AG04450 (cell line): ENCODE results near the gene DEFB128. TPM values are rescaled to one million over a fixed set of nuclear protein-coding genes. Genes with fewer than 3 reads are reported as not detected.
"Not testable (repeated sequence)": the region's sequence is repeated elsewhere in the genome, so short reads cannot be mapped to it uniquely, and the experiment has no call there.

Source experiments
- CTCF ChIA-PET: fragments of 300-600, 350-600 bp; formaldehyde crosslinking; extraction: SDS; loops from one replicate; lab custom pipeline; 2022; ENCODE audit warnings: antibody characterized with exemption, inconsistent platforms; lab: Charles Lee
- POLR2A ChIA-PET: fragments of 350-600 bp; formaldehyde crosslinking; extraction: SDS; loops from one replicate; lab custom pipeline; 2021; ENCODE audit warnings: antibody characterized with exemption, inconsistent platforms; lab: Yijun Ruan, JAX
- DNase-seq: peaks from one replicate; pipeline ENCODE4 v3.0.0-alpha.2; 2011; ENCODE audit warnings: low read depth, low spot score
- H3K27ac ChIP-seq: one replicate; pipeline ENCODE4 v1.5.1; 2012; ENCODE audit warnings: low read depth, low read length, control low read depth
- H3K27me3 ChIP-seq: one replicate; pipeline ENCODE4 v1.6.0; 2012; ENCODE audit warnings: low read length; ENCODE audit not compliant: control insufficient read depth, insufficient read depth
- H3K4me3 ChIP-seq: 2 replicates; pipeline ENCODE4 v1.5.1; 2011; ENCODE audit warnings: mild to moderate bottlenecking, low read depth, low read length, control low read depth
- H3K9me3 ChIP-seq: 2 replicates; pipeline ENCODE4 v1.5.1; 2012; ENCODE audit warnings: low read length; ENCODE audit not compliant: control insufficient read depth, insufficient read depth
- CTCF ChIP-seq: IDR thresholded peaks from 2 replicates; pipeline ENCODE4 v1.5.1; 2011; ENCODE audit warnings: low read depth, low read length, control low read depth, inconsistent platforms
- polyA plus RNA-seq: library from polyadenylated mRNA; depleted of rRNA; stranded (reverse); fragments of >200 nt; gene quantifications from 2 replicates; pipeline ENCODE4 v1.2.3, GENCODE V29; 2011

DEFB128 gene
- polyA plus RNA-seq, 1 experiment = not detected

GRCh38 chr20:215796-216195 lies 26.3 kb upstream of the DEFB128 start:
- no peak for TF ChIP-seq CTCF

GRCh38 chr20:214383-214782 lies 24.9 kb upstream of the DEFB128 start:
- no peak for DNase-seq
- no peak for TF ChIP-seq CTCF
- ChIA-PET CTCF (interaction anchor here (0.6 to 1.3 kb wide), 2 partner anchors 116 to 246 kb away, joined by 3 to 5 read pairs; no protein-coding TSS in a partner anchor), POLR2A (no interaction called here)
- Histone ChIP-seq H3K27ac (no peak overlapping the region), H3K27me3 (no peaks in the 10 kb centered on the region), H3K4me3 (no peak overlapping the region), H3K9me3 (no peaks in the 10 kb centered on the region)

More at GRCh38 chr20:215796-216195, 26.3 kb upstream of the DEFB128 start:
- Histone ChIP-seq H3K9me3 (no peaks in the 10 kb centered on the region), H3K27ac (no peak overlapping the region), H3K4me3 (no peak overlapping the region), H3K27me3 (peaks cover 4% of the 10 kb centered on the region)
- DNase-seq = no peak
- ChIA-PET POLR2A (no interaction called here), CTCF (no interaction called here)

GRCh38 chr20:210809-211502 lies 21.4 kb upstream of the DEFB128 start:
- no peak for DNase-seq
- CTCF ChIA-PET = interaction anchor here (2.1 to 2.8 kb wide), 2 partner anchors 56 to 120 kb away, joined by 7 to 17 read pairs; no protein-coding TSS in a partner anchor
- Histone ChIP-seq H3K27ac (no peak overlapping the region), H3K9me3 (no peaks in the 10 kb centered on the region), H3K4me3 (no peak overlapping the region), H3K27me3 (no peaks in the 10 kb centered on the region)
- TF ChIP-seq CTCF = no peak
- POLR2A ChIA-PET = no interaction called here

GRCh38 chr20:208942-209566 lies 19.5 kb upstream of the DEFB128 start:
- CTCF ChIA-PET = interaction anchor here (0.9 to 2.6 kb wide), 4 partner anchors 57 to 458 kb away, joined by 3 to 10 read pairs (median 8); no protein-coding TSS in a partner anchor

GRCh38 chr20:203630-204029 lies 14.1 kb upstream of the DEFB128 start:
- H3K4me3 ChIP-seq, POLR2A ChIA-PET, H3K27me3 ChIP-seq, CTCF ChIA-PET, DNase-seq, H3K27ac ChIP-seq, H3K9me3 ChIP-seq: not testable (repeated sequence)

More at GRCh38 chr20:208942-209566, 19.5 kb upstream of the DEFB128 start:
- TF ChIP-seq CTCF = peak; percentile 70
- Histone ChIP-seq H3K27ac (no peak overlapping the region), H3K9me3 (no peaks in the 10 kb centered on the region), H3K27me3 (no peaks in the 10 kb centered on the region), H3K4me3 (no peak overlapping the region)
- DNase-seq = peak; percentile 45
- POLR2A ChIA-PET = no interaction called here
